HepG2 (cell line): ENCODE data around the gene MAB21L4. TPM values are rescaled to one million over a fixed set of nuclear protein-coding genes. Genes with fewer than 3 reads are reported as not detected.

Source experiments
- CBFB ChIP-seq: sonication (generic); formaldehyde crosslinking; IDR thresholded peaks from 2 replicates; pipeline ENCODE4 v1.4.0; 2020; ENCODE audit warnings: missing genetic modification reagents
- CREB1 ChIP-seq, 2 experiments: fragments of 450-650 bp in 1 of 2; IDR thresholded peaks; 2 replicates each; pipeline ENCODE4 v1.6.1; 2016 to 2017; ENCODE audit warnings: control low read depth in 1 of 2, mild to moderate bottlenecking in 1 of 2, missing compliant biosample characterization in 1 of 2, missing genetic modification characterization in 1 of 2
- GATA4 ChIP-seq: sonication (generic); IDR thresholded peaks from 2 replicates; pipeline ENCODE4 v1.6.1; 2016; ENCODE audit warnings: antibody characterized with exemption, low read depth, borderline replicate concordance
- HIVEP1 ChIP-seq: sonication (generic); formaldehyde crosslinking; IDR thresholded peaks from 2 replicates; pipeline ENCODE4 v1.4.0; 2020; ENCODE audit warnings: mild to moderate bottlenecking, missing genetic modification reagents
- JUN ChIP-seq: sonication (generic); formaldehyde crosslinking; IDR thresholded peaks from 2 replicates; pipeline ENCODE4 v1.4.0; 2020; ENCODE audit warnings: mild to moderate bottlenecking, missing genetic modification reagents
- KDM4B ChIP-seq: sonication (generic); formaldehyde crosslinking; IDR thresholded peaks from 2 replicates; pipeline ENCODE4 v1.4.0; 2020; ENCODE audit warnings: missing genetic modification reagents
- KLF6 ChIP-seq: IDR thresholded peaks from 2 replicates; pipeline ENCODE4 v1.8.0; 2016; ENCODE audit warnings: missing biosample characterization, missing genetic modification reagents
- NKX3-1 ChIP-seq: sonication (generic); formaldehyde crosslinking; IDR thresholded peaks from 2 replicates; pipeline ENCODE4 v1.5.0; 2020; ENCODE audit warnings: missing genetic modification reagents
- RARA ChIP-seq: IDR thresholded peaks from 2 replicates; pipeline ENCODE4 v1.6.1; 2016; ENCODE audit warnings: missing genetic modification reagents, missing compliant biosample characterization
- SMYD3 ChIP-seq: sonication (generic); formaldehyde crosslinking; IDR thresholded peaks from 2 replicates; pipeline ENCODE4 v1.8.1; 2023; ENCODE audit warnings: mild to moderate bottlenecking, missing genetic modification reagents
- SRSF9 ChIP-seq: fragments of 200-400 bp; formaldehyde crosslinking; IDR thresholded peaks from 2 replicates; pipeline ENCODE4 v1.6.1; 2018; ENCODE audit warnings: borderline replicate concordance, mild to moderate bottlenecking, low read depth, low read length; ENCODE audit not compliant: insufficient read depth, poor library complexity, severe bottlenecking
- TCF7 ChIP-seq: sonication (generic); IDR thresholded peaks from 2 replicates; pipeline ENCODE4 v1.6.1; 2016; ENCODE audit warnings: antibody characterized with exemption, low read depth
- TOPORS ChIP-seq: sonication (generic); formaldehyde crosslinking; IDR thresholded peaks from 2 replicates; pipeline ENCODE4 v1.8.0; 2023; ENCODE audit warnings: mild to moderate bottlenecking, missing genetic modification reagents
- WIZ ChIP-seq: sonication (generic); formaldehyde crosslinking; IDR thresholded peaks from 2 replicates; pipeline ENCODE4 v1.5.1; 2020; ENCODE audit warnings: mild to moderate bottlenecking, missing genetic modification reagents
- ZFP36 ChIP-seq: fragments of 150-350 bp; IDR thresholded peaks from 2 replicates; pipeline ENCODE4 v1.6.1; 2018; ENCODE audit warnings: borderline replicate concordance, low read length, low read depth; ENCODE audit not compliant: partially characterized antibody
- ZNF549 ChIP-seq: sonication (generic); formaldehyde crosslinking; IDR thresholded peaks from 2 replicates; pipeline ENCODE4 v1.5.0; 2020; ENCODE audit warnings: missing genetic modification reagents
- ZNF670 ChIP-seq: sonication (generic); formaldehyde crosslinking; IDR thresholded peaks from 2 replicates; pipeline ENCODE4 v1.8.0; 2022; ENCODE audit warnings: mild to moderate bottlenecking, missing genetic modification reagents, borderline replicate concordance
- ZNF772 ChIP-seq: sonication (generic); formaldehyde crosslinking; IDR thresholded peaks from 2 replicates; pipeline ENCODE4 v1.5.0; 2020; ENCODE audit warnings: mild to moderate bottlenecking, missing genetic modification reagents
- polyA plus RNA-seq, 8 experiments: library from polyadenylated mRNA; depleted of rRNA in 3 of 8; stranded (reverse) in 7 of 8; unstranded in 1 of 8; fragments of >200 nt; fragmentation: Illumina TruSeq in 4 of 8; extraction: Trizol in 4 of 8; gene quantifications; 2 replicates each; pipeline versions ENCODE4 v1.2.1 to v1.2.3, GENCODE V29; 2011 to 2016; ENCODE audit warnings: low read depth in 4 of 8, missing spikeins in 1 of 8, mixed read lengths in 1 of 8; ENCODE audit not compliant: insufficient read depth in 1 of 8
- total RNA-seq, 5 experiments: library from RNA; depleted of rRNA; stranded (reverse); fragments of >200 nt; fragmentation: Illumina TruSeq; extraction: Trizol; gene quantifications; 2 replicates each; pipeline ENCODE4 v1.2.3, GENCODE V29; 2016; ENCODE audit warnings: low read depth in 1 of 5
- TF ChIP-seq, protein P1 (sequence below): sonication (generic); formaldehyde crosslinking; IDR thresholded peaks from 2 replicates; pipeline ENCODE4 v1.4.0; 2020; ENCODE audit warnings: mild to moderate bottlenecking, missing genetic modification reagents
- TF ChIP-seq, protein P2 (sequence below): sonication (generic); formaldehyde crosslinking; IDR thresholded peaks from 2 replicates; pipeline ENCODE4 v1.4.0; 2020; ENCODE audit warnings: missing genetic modification reagents
- TF ChIP-seq, protein P3 (sequence below): sonication (generic); formaldehyde crosslinking; IDR thresholded peaks from 2 replicates; pipeline ENCODE4 v1.5.0; 2020; ENCODE audit warnings: missing genetic modification reagents
- TF ChIP-seq, protein P4 (sequence below): sonication (generic); formaldehyde crosslinking; conservative IDR thresholded peaks from 2 replicates; pipeline ENCODE4 v1.4.0; 2020; ENCODE audit warnings: missing genetic modification reagents
- TF ChIP-seq, protein P5 (sequence below): fragments of 450-650 bp; IDR thresholded peaks from 2 replicates; pipeline ENCODE4 v1.6.1; 2017

Gene MAB21L4
- total and polyA plus RNA-seq, 2 of the 13 experiments (the other 11 are each of a cell fraction or from before 2014, with no cell fraction given): 3.0 to 14.0 TPM

DNA sequence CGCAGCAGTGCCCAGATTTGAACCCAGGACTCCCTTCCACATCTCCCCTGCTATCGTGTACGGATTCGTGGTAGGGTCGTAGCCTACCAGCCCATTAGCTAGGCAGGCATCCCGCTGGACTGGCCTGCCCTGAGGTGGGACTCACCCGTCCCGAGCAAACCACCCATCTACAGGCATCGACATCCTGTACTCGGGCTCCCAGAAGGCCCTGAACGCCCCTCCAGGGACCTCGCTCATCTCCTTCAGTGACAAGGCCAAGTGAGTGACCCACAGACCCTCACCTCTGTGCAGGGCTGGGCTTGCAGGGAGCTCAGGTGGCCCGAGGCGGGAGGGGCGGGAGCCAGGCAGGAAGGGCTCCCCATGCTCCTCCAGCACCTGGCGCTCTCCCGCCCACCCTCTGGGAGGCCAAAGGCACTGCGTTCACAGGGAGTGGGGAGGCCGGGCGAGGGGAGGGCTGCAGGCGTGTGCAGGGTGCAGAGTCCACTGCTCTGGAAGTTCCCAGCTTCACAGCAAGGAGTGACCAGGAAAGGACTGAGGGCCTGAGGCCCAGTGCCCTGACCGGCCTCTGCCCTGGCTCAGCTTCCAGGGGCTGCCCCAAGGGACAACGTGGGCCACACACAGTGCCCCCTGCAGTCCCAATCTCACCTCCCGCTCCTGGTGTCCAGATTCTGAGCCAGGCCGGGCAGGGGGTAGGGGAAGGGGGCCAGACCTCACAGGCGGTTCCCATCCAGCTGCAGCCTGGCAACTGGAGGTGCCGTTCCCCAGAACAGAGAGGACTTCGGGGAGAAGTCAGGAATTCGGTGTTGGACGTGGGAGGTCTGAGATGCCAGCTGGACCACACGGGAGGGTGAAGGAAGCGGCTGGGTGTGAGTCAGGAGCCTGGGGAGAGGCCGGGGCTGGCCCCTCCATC lies 21.9 kb downstream of the MAB21L4 start (continued):
- TF ChIP-seq, protein P1, sequence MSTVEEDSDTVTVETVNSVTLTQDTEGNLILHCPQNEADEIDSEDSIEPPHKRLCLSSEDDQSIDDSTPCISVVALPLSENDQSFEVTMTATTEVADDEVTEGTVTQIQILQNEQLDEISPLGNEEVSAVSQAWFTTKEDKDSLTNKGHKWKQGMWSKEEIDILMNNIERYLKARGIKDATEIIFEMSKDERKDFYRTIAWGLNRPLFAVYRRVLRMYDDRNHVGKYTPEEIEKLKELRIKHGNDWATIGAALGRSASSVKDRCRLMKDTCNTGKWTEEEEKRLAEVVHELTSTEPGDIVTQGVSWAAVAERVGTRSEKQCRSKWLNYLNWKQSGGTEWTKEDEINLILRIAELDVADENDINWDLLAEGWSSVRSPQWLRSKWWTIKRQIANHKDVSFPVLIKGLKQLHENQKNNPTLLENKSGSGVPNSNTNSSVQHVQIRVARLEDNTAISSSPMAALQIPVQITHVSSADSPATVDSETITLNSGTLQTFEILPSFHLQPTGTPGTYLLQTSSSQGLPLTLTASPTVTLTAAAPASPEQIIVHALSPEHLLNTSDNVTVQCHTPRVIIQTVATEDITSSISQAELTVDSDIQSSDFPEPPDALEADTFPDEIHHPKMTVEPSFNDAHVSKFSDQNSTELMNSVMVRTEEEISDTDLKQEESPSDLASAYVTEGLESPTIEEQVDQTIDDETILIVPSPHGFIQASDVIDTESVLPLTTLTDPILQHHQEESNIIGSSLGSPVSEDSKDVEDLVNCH (CRISPR knock-in tag): no peak; the same call in 1 of the 2 replicates
- no peak; the same call in 1 of the 2 replicates for TF ChIP-seq WIZ
- peak; percentile 86 for TF ChIP-seq KDM4B (CRISPR knock-in tag)
- TF ChIP-seq, protein P2, sequence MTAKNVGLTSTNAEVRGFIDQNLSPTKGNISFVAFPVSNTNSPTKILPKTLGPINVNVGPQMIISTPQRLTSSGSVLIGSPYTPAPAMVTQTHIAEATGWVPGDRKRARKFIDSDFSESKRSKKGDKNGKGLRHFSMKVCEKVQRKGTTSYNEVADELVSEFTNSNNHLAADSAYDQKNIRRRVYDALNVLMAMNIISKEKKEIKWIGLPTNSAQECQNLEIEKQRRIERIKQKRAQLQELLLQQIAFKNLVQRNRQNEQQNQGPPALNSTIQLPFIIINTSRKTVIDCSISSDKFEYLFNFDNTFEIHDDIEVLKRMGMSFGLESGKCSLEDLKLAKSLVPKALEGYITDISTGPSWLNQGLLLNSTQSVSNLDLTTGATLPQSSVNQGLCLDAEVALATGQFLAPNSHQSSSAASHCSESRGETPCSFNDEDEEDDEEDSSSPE: peak; percentile 91
- TF ChIP-seq NKX3-1 (CRISPR knock-in tag): no peak; the same call in 1 of the 2 replicates
- peak; percentile 58; the same call in 1 of the 2 replicates for TF ChIP-seq GATA4
- peak; percentile 94 for TF ChIP-seq HIVEP1
- TF ChIP-seq TOPORS (CRISPR knock-in tag): peak; percentile 52; the same call in 1 of the 2 replicates
- TF ChIP-seq, protein P3, sequence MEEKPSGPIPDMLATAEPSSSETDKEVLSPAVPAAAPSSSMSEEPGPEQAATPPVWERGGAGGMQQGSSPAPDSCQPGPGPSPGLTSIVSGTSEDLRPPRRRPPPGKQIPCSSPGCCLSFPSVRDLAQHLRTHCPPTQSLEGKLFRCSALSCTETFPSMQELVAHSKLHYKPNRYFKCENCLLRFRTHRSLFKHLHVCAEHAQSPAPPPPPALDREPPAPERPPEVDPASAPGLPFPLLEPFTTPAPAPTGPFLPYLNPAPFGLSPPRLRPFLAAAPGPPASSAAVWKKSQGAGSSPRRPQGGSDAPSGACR (CRISPR knock-in tag): peak; percentile 99
- no peak; the same call in 1 of the 2 replicates for TF ChIP-seq ZNF549 (CRISPR knock-in tag)
- TF ChIP-seq SMYD3: no peak
- no peak; the same call in none of the 2 replicates for TF ChIP-seq CBFB (CRISPR knock-in tag)
- peak; percentile 97 for TF ChIP-seq ZNF772 (CRISPR knock-in tag)
- peak; percentile 80 for TF ChIP-seq KLF6 (CRISPR knock-in tag)
- TF ChIP-seq ZFP36: peak; percentile 3
- peak; percentile 58; the same call in 1 of the 2 replicates for TF ChIP-seq JUN
- TF ChIP-seq, protein P4, sequence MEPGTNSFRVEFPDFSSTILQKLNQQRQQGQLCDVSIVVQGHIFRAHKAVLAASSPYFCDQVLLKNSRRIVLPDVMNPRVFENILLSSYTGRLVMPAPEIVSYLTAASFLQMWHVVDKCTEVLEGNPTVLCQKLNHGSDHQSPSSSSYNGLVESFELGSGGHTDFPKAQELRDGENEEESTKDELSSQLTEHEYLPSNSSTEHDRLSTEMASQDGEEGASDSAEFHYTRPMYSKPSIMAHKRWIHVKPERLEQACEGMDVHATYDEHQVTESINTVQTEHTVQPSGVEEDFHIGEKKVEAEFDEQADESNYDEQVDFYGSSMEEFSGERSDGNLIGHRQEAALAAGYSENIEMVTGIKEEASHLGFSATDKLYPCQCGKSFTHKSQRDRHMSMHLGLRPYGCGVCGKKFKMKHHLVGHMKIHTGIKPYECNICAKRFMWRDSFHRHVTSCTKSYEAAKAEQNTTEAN: no peak
- TF ChIP-seq RARA (CRISPR knock-in tag): peak; percentile 90
- TF ChIP-seq TCF7: no peak
- TF ChIP-seq, protein P5, sequence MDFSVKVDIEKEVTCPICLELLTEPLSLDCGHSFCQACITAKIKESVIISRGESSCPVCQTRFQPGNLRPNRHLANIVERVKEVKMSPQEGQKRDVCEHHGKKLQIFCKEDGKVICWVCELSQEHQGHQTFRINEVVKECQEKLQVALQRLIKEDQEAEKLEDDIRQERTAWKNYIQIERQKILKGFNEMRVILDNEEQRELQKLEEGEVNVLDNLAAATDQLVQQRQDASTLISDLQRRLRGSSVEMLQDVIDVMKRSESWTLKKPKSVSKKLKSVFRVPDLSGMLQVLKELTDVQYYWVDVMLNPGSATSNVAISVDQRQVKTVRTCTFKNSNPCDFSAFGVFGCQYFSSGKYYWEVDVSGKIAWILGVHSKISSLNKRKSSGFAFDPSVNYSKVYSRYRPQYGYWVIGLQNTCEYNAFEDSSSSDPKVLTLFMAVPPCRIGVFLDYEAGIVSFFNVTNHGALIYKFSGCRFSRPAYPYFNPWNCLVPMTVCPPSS: no peak
- peak; percentile 93; the same call in 1 of the 2 replicates for TF ChIP-seq ZNF670 (CRISPR knock-in tag)
- TF ChIP-seq CREB1 (IDR thresholded peaks at IDR 0.05): no peak
- TF ChIP-seq CREB1 (CRISPR knock-in tag; IDR thresholded peaks at IDR 0.05): no peak
- no peak for TF ChIP-seq SRSF9
